Hair follicular keratinocyte (primary cell): ENCODE results near the gene TMEM91. TPM values are rescaled to one million over a fixed set of nuclear protein-coding genes. Genes with fewer than 3 reads are reported as not detected.

Experiments used
- total RNA-seq: library from RNA; depleted of rRNA; stranded (reverse); fragments of >200 nt; gene quantifications from 2 replicates; pipeline ENCODE4 v1.2.3, GENCODE V29; 2015

The TMEM91 gene
- 8.2 and 12.5 TPM in 2 replicates for total RNA-seq

GRCh38 chr19:41376241-41376997 is at the start of gene TMEM91:
TSS of gene TMEM91 (plus strand) at chr19:41376533. CDS start at chr19:41378310, 1,777 bp downstream.

GRCh38 chr19:41353466-41354342 is 22.6 kb upstream of the TMEM91 start, which contains the start of gene TGFB1:
TSS of gene TGFB1 (minus strand) at chr19:41353922. CDS start at chr19:41353044, 878 bp downstream.

GRCh38 chr19:41363753-41364523 is 12.4 kb upstream of the TMEM91 start, which contains the start of gene B9D2:
TSS of gene B9D2 (minus strand) at chr19:41364149. CDS start at chr19:41363519, 630 bp downstream.

GRCh38 chr19:41397086-41398049 is 21.0 kb downstream of the TMEM91 start, which contains the start of the genes BCKDHA and EXOSC5:
TSS of gene BCKDHA (plus strand) at chr19:41397818. CDS start at chr19:41397828, 10 bp downstream.
TSS of gene EXOSC5 (minus strand) at chr19:41397359. CDS start at chr19:41397328, 31 bp downstream.

GRCh38 chr19:41426952-41427646 is 50.8 kb downstream of the TMEM91 start, which contains the start of gene B3GNT8:
TSS of gene B3GNT8 (minus strand) at chr19:41427374. CDS start at chr19:41426778, 596 bp downstream.

Other genes starting within 250 kb of the TMEM91 start
- gene CYP2S1, start 183.3 kb upstream of the TMEM91 start, total RNA-seq, result 6.8 and 7.8 TPM in 2 replicates
- gene AXL, start 157.3 kb upstream of the TMEM91 start, total RNA-seq, result 66.6 and 94.9 TPM in 2 replicates
- gene HNRNPUL1, start 112.2 kb upstream of the TMEM91 start, total RNA-seq, result 88.9 and 118 TPM in 2 replicates
- 7.7 and 8.1 TPM in 2 replicates for gene CCDC97, start 66.4 kb upstream of the TMEM91 start, total RNA-seq
- gene TGFB1, start 22.6 kb upstream of the TMEM91 start, total RNA-seq, result 17.8 and 24.1 TPM in 2 replicates
- 6.5 and 7.0 TPM in 2 replicates for gene B9D2, start 12.4 kb upstream of the TMEM91 start, total RNA-seq
- gene EXOSC5, start 20.8 kb downstream of the TMEM91 start, total RNA-seq, result 30.5 and 45.2 TPM in 2 replicates
- 41.0 and 57.4 TPM in 2 replicates for gene BCKDHA, start 21.3 kb downstream of the TMEM91 start, total RNA-seq
- gene B3GNT8, start 50.8 kb downstream of the TMEM91 start, total RNA-seq, result 6.3 and 9.4 TPM in 2 replicates
- 53.7 and 76.6 TPM in 2 replicates for gene DMAC2, start 63.4 kb downstream of the TMEM91 start, total RNA-seq
- gene ERICH4, start 66.6 kb downstream of the TMEM91 start, total RNA-seq, result not detected in 2 replicates
- gene CEACAM21, start 199.6 kb downstream of the TMEM91 start, total RNA-seq, result not detected in 2 replicates